Subcutaneous adipose tissue (tissue), 4 donors: Measurements from ENCODE around the gene CCSER1. TPM values are rescaled to one million over a fixed set of nuclear protein-coding genes. Genes with fewer than 3 reads are reported as not detected.

Source experiments
- CTCF ChIP-seq: fragments of 450-650 bp; IDR thresholded peaks from one replicate; pipeline ENCODE4 v1.5.1; 2016; ENCODE audit warnings: low read depth, mild to moderate bottlenecking, control low read depth, antibody characterized with exemption, moderate library complexity
- total RNA-seq, 4 donors: library from RNA; depleted of rRNA; stranded (reverse); fragments of >200 nt; gene quantifications; one replicate each; pipeline ENCODE4 v1.1.0, GENCODE V29; 2016

CCSER1 gene
- total RNA-seq, 4 donors from 2014 or later = 8.0 to 18.1 (median 16.0) TPM

- TF ChIP-seq CTCF = no peak
Measured at GRCh38 chr4:90211174-90211573, 84.0 kb downstream of the CCSER1 start.

- TF ChIP-seq CTCF = no peak
Measured at GRCh38 chr4:90215286-90215685, 88.1 kb downstream of the CCSER1 start.

GRCh38 chr4:90219822-90220221, 92.6 kb downstream of the CCSER1 start:
- no peak for TF ChIP-seq CTCF

- TF ChIP-seq CTCF = no peak
Measured at GRCh38 chr4:90220459-90220858, 93.3 kb downstream of the CCSER1 start.

- no peak for TF ChIP-seq CTCF
Measured at GRCh38 chr4:90226734-90227133, 99.5 kb downstream of the CCSER1 start.

GRCh38 chr4:90227177-90227576, 100.0 kb downstream of the CCSER1 start:
- no peak for TF ChIP-seq CTCF

GRCh38 chr4:90234916-90235547, 107.8 kb downstream of the CCSER1 start:
- TF ChIP-seq CTCF = no peak
